PC-9 (cell line): Measurements from ENCODE around the gene KIF14. TPM values are rescaled to one million over a fixed set of nuclear protein-coding genes. Genes with fewer than 3 reads are reported as not detected.

Experiments
- BruUV-seq: library from RNA; stranded (reverse); fragments of 400-500 nt; replicated peaks from 2 replicates; lab custom pipeline; 2021; lab: Mats Ljungman, UMichigan
- CTCF ChIA-PET: fragments of 300-600 bp; sonication (Branson Sonifier 250); formaldehyde crosslinking; loops from one replicate; lab custom pipeline; 2022; ENCODE audit warnings: antibody characterized with exemption; lab: Charles Lee
- POLR2A ChIA-PET: fragments of 300-600 bp; sonication (Branson Sonifier 250); formaldehyde crosslinking; loops from one replicate; lab custom pipeline; 2022; ENCODE audit warnings: antibody characterized with exemption; ENCODE audit not compliant: unreplicated experiment; lab: Charles Lee
- DNase-seq, 2 experiments: peaks; one replicate each; pipeline versions ENCODE4 v3.0.0 to v3.0.0-alpha.2; 2015 to 2022; ENCODE audit warnings: mixed read lengths in 1 of 2
- H2AFZ ChIP-seq: fragments of 200-600 bp; sonication (generic); 2 replicates; pipeline ENCODE4 v1.8.1; 2017; ENCODE audit warnings: antibody characterized with exemption
- H3F3A ChIP-seq: fragments of 200-600 bp; sonication (generic); 2 replicates; pipeline ENCODE4 v1.8.1; 2017; ENCODE audit warnings: antibody characterized with exemption, mild to moderate bottlenecking, low read depth; ENCODE audit not compliant: insufficient read depth
- H3K27ac ChIP-seq: fragments of 200-600 bp; sonication (generic); 2 replicates; pipeline ENCODE4 v1.6.1; 2016; ENCODE audit warnings: mixed run types
- H3K27me3 ChIP-seq: fragments of 200-600 bp; sonication (generic); 2 replicates; pipeline ENCODE4 v1.6.1; 2016; ENCODE audit warnings: low read depth, mixed run types; ENCODE audit not compliant: insufficient read depth
- H3K36me3 ChIP-seq: fragments of 200-600 bp; sonication (generic); 2 replicates; pipeline ENCODE4 v1.6.1; 2016; ENCODE audit warnings: low read depth, mixed run types
- H3K4me1 ChIP-seq: fragments of 200-600 bp; sonication (generic); replicated peaks from 2 replicates; pipeline ENCODE4 v1.6.1; 2016; ENCODE audit warnings: mixed run types; ENCODE audit not compliant: insufficient read depth
- H3K4me2 ChIP-seq: fragments of 200-600 bp; sonication (generic); 2 replicates; pipeline ENCODE4 v1.6.1; 2017; ENCODE audit warnings: mixed run types
- H3K4me3 ChIP-seq: fragments of 200-600 bp; sonication (generic); 2 replicates; pipeline ENCODE4 v1.6.1; 2016; ENCODE audit warnings: mixed run types
- H3K79me2 ChIP-seq: fragments of 200-600 bp; sonication (generic); 2 replicates; pipeline ENCODE4 v1.6.1; 2017; ENCODE audit warnings: low read depth, mixed run types
- H3K9me2 ChIP-seq: fragments of 200-600 bp; sonication (generic); 2 replicates; pipeline ENCODE4 v1.8.1; 2017; ENCODE audit warnings: mild to moderate bottlenecking; ENCODE audit not compliant: insufficient read depth
- H3K9me3 ChIP-seq: fragments of 200-600 bp; sonication (generic); 2 replicates; pipeline ENCODE4 v1.8.1; 2016; ENCODE audit warnings: low read depth; ENCODE audit not compliant: insufficient read depth
- H4K20me1 ChIP-seq: fragments of 200-600 bp; sonication (generic); 2 replicates; pipeline ENCODE4 v1.8.1; 2017; ENCODE audit not compliant: insufficient read depth
- CTCF ChIP-seq: fragments of 200-600 bp; sonication (generic); conservative IDR thresholded peaks from 2 replicates; pipeline ENCODE4 v1.6.1; 2017; ENCODE audit warnings: mixed run types, antibody characterized with exemption, mild to moderate bottlenecking, moderate library complexity
- EZH2 ChIP-seq: fragments of 200-600 bp; sonication (generic); IDR thresholded peaks from 2 replicates; pipeline ENCODE4 v1.8.0; 2017; ENCODE audit warnings: antibody characterized with exemption, low read depth
- intact Hi-C: fragments of 100-400 bp; cut with micrococcal nuclease; formaldehyde crosslinking; loops from one replicate; pipeline ENCODE4 v1.10.0; 2022; ENCODE audit not compliant: unreplicated experiment
- total RNA-seq: library from RNA; stranded (reverse); gene quantifications from 2 replicates; pipeline ENCODE4 v1.2.3, GENCODE V29; 2021

Gene KIF14
- total RNA-seq, 1 experiment from 2014 or later = 30.0 TPM

DNA sequence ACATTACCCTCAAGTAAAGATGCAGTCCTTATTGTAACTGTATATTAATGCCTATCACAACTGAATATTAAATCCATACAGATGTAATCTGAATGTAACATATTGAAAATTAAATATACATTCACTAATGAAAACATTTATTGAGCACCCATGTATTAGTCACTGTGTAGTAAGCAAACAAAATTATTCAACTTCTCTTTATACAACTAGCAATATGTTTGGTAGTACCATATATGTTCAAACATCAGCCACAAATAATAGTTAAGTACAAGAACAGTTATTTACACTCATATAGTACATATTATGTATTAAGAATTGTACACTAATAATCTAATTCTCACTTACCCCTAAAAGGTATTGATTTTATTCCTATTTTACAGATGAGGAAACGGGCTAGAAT lies 17.9 kb downstream of the KIF14 start:
- H3F3A ChIP-seq = 0 out of 2 replicates have a peak, but pooled peaks cover 3% of the 10 kb centered on the region
- no peaks in the 10 kb centered on the region for H3K9me3 ChIP-seq
- no TSS peak for BruUV-seq
- no peak overlapping the region for H3K4me3 ChIP-seq
- H4K20me1 ChIP-seq = no peaks in the 10 kb centered on the region
- no peak overlapping the region for H2AFZ ChIP-seq
- ChIA-PET CTCF (no interaction called here), POLR2A (no interaction called here)
- no peaks in the 10 kb centered on the region for H3K9me2 ChIP-seq
- H3K27me3 ChIP-seq = no peaks in the 10 kb centered on the region
- intact Hi-C loops = no loop called here
- no peak overlapping the region for H3K4me2 ChIP-seq
- DNase-seq = no peak
- no peak overlapping the region for H3K27ac ChIP-seq
- H3K4me1 ChIP-seq = no peaks in the 10 kb centered on the region
- TF ChIP-seq EZH2 (no peak), CTCF (no peak)
- no peaks in the 10 kb centered on the region for H3K79me2 ChIP-seq
- H3K36me3 ChIP-seq = peaks cover 22% of the 10 kb centered on the region

DNA sequence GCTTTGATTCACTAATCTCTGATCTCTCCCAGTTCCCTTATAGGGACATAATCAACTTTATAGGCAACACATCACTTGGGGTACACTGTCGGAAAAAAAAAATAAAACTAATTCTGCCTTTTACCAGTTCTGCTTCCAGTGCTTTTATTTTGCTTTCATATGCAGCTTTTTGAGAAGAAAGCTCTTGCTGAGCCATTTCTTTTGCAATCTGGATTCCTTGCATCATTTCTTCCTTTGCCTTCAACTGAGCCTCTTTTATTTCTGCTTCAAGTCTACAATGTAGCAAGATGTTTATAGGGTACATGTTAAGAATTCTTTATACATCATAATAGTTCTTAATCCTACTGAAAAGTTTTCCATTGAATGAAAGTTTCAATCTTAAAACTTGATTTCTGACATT lies 30.6 kb downstream of the KIF14 start:
- ChIA-PET POLR2A (no interaction called here), CTCF (interaction anchor here (0.6 to 0.7 kb wide), 2 partner anchors 14 to 764 kb away, joined by 4 to 8 read pairs; no protein-coding TSS in a partner anchor)
- H3K4me3 ChIP-seq = no peak overlapping the region
- H3K9me3 ChIP-seq = no peaks in the 10 kb centered on the region
- H4K20me1 ChIP-seq = no peaks in the 10 kb centered on the region
- H3K27ac ChIP-seq = no peak overlapping the region
- no peaks in the 10 kb centered on the region for H3K27me3 ChIP-seq
- H3F3A ChIP-seq = no peaks in the 10 kb centered on the region
- H3K36me3 ChIP-seq = peaks cover 9% of the 10 kb centered on the region; the same call in 1 of the 2 replicates
- no peaks in the 10 kb centered on the region for H3K4me1 ChIP-seq
- DNase-seq = no peak
- H2AFZ ChIP-seq = no peak overlapping the region
- intact Hi-C loops = no loop called here
- BruUV-seq = no TSS peak
- H3K4me2 ChIP-seq = no peak overlapping the region
- no peaks in the 10 kb centered on the region for H3K79me2 ChIP-seq
- TF ChIP-seq EZH2 = no peak
- TF ChIP-seq CTCF = no peak
- no peaks in the 10 kb centered on the region for H3K9me2 ChIP-seq

DNA sequence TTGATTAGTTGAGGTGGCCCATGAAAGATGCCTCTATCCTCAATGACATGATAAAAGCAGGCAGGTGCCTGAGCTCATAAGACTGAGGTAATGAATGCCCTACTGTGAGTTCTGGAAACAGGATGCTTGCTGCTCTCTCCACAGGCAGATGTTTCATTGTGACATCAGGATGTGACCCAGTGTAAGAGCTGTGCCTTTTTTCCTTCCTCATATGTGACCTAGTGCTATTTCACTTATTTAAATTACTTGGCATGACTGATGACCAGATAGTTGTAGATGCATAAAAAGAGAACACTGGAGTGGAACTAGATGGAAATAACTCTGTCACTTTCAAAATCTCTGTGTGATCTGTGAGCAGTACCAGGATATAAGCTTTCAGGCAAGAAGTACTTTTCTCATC lies 31.9 kb downstream of the KIF14 start:
- no peaks in the 10 kb centered on the region for H3K27me3 ChIP-seq
- no peak overlapping the region for H3K27ac ChIP-seq
- TF ChIP-seq EZH2 = no peak
- no peak for TF ChIP-seq CTCF
- no peak overlapping the region for H3K4me2 ChIP-seq
- BruUV-seq = no TSS peak
- H3K9me2 ChIP-seq = no peaks in the 10 kb centered on the region
- peaks cover 15% of the 10 kb centered on the region for H3K36me3 ChIP-seq
- no peak overlapping the region for H3K4me3 ChIP-seq
- ChIA-PET POLR2A (interaction anchor here (0.6 kb wide), 1 partner anchor 329 kb away, joined by 4 read pairs; no protein-coding TSS in a partner anchor), CTCF (no interaction called here)
- no peaks in the 10 kb centered on the region for H3K79me2 ChIP-seq
- H3F3A ChIP-seq = no peaks in the 10 kb centered on the region
- intact Hi-C loops = no loop called here
- DNase-seq = no peak
- H3K9me3 ChIP-seq = no peaks in the 10 kb centered on the region
- no peaks in the 10 kb centered on the region for H4K20me1 ChIP-seq
- H3K4me1 ChIP-seq = no peaks in the 10 kb centered on the region
- no peak overlapping the region for H2AFZ ChIP-seq
